GM18867 (cell line): ENCODE results near the gene CACNA2D4.

Experiments used
- ATAC-seq: cut with Tn5 transposase; IDR thresholded peaks from one replicate; pipeline ENCODE4 v1.9.1; 2021; ENCODE audit warnings: mild to moderate bottlenecking, moderate library complexity; ENCODE audit not compliant: unreplicated experiment

Gene CACNA2D4

GRCh38 chr12:1807087-1807860, 111.2 kb downstream of the CACNA2D4 start:
- no peak for ATAC-seq

DNA sequence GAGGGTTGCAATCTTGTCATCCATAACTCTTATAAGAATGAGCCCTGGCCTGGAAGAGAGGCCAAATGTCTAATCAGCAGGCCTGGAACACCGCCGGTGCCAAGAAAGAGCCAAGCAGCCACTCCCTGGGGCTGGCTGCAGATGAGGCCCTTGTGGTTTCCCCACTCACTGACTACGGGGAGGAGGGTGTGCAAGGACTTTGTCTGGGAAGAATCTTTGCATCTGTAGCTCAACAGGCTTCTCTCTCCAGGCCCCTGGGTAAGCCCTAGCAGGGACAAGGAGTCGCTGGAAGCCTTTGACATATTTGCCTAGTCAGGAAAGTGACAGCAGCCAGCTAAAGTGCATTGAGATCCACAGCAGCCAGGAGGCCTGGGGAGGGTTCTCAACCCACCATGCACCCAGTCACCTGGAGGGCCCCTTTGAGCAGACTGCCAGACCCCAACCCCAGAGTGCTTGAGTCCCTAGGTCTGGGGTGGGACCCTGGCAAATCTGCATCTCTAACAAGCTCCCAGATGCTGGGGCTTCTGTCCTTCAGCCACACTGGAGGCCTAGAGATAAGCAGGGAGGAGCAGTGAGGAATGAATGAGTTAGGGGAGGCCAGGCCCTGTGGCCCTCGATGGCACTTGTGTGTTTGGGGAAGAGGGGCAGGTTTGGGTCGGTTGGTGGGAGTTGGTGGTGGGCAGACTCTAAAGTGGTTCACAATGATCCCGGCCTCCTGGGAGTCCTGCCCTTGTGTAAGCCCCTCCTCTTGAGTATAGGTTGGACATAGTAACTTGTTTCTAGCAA, 112.0 kb downstream of the CACNA2D4 start:
- no peak for ATAC-seq

- ATAC-seq, result no peak
These were observed 112.9 kb downstream of the CACNA2D4 start for GRCh38 chr12:1805441-1806081.

DNA sequence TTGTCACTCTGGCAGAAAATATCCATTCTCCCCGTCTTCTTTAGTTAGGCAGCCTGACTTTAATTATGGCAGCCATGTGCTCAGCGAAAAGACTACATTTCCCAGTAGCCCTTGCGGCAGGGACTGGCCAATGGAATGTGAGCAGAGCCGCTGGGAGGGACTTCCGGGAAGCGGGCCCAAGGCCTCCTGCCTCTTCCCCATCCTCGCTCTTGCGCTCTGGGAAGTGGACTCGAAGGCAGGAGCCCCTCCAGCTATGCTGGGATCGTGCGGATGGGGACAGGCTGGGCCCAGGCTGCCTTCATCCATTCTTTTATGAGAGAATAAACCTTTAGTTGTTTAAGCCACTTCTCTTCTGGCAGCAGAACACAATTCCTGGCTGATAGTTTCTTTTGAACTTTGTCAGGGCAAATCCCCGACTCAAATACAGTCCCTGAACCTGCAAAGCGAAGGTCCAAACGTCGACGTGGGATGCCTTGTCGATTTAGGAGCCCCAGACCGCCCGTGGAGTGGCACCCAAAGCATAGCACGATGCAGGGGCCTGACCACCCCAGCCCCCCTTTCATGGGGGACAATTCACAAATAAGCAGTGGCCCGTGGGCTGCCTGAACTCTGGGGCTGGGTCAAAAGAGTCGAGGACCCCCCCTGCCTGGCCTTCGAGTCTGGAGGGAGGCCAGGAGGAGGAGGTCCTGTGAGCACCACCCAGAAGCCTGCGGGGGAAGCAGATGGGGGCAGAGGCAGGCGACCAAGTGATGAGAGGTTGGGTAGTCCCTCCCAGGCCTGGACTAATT, 113.7 kb downstream of the CACNA2D4 start:
- peak; percentile 79 for ATAC-seq

GRCh38 chr12:1803736-1804135, 114.7 kb downstream of the CACNA2D4 start:
- ATAC-seq, result no peak

- no peak for ATAC-seq
These were observed 117.0 kb downstream of the CACNA2D4 start for GRCh38 chr12:1801303-1801975.

DNA sequence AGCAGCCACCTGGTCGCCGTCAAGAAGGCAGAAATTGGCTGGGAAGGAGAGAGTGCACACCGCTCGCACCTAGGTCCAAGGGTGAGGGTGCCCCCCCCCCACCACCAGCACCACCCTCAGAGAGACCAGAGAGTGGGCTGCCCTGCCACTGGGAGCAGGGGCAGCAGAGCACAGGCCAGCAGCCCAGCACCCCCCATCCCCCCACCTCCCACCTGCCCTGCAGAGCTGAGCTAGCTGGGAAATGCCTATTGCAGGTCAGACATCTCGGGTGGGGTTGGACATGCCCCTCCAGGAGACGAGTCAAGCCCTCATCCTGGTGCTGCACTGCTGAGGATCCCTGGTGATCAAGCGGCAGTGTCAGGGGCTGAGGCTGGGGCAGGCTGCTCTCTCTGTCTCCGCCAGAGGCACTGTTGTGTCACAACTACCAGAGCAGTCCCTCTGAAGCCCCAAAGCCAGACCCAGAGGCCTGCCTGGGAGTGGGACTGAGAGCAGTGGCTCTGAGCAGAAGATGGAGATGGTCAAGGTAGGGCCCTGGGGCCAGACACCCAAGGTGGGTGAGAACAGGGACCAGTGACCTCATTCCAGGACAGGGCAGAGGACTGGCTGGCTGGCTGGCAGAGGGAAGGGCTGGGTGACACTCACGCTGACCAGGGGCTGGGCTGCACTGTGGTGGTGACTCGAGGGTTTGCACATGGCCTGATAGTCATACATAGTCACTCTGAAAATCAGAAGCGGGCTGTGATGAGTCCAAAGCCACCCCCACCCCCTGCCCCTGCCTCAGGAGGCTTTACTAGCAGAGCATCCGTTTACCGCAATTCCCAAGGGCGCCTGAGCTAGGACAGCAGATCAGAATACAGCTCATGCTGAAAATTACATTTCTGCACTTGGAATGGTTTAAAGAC, 117.8 kb downstream of the CACNA2D4 start:
- no peak for ATAC-seq

DNA sequence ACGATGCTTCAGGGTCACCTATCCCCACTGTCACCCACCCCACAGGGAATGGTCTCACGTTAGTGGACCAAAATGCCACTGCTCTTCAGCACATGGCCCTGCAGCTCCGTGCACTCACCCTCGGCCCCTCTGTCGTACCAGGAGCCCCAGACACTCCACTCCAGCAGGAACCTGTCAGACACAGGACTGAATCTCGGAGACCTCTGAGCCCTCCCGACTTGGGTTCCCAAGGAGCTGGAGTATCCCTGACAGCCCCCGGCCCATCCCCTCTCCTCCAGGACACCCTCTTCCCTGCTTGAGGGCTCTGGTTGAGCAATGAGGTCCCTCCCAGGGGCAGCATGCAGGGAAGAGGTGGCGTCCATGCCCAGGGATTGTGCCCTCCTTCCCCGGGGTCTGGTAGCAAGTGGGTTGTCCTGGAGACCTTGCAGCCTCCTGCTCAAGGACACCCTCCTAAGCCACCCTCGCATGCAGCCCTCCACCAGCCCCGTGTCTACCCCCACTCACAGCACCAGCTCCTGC, 118.5 kb downstream of the CACNA2D4 start:
- ATAC-seq, result no peak

- no peak for ATAC-seq
These were observed 119.2 kb downstream of the CACNA2D4 start for GRCh38 chr12:1799051-1799881.

DNA sequence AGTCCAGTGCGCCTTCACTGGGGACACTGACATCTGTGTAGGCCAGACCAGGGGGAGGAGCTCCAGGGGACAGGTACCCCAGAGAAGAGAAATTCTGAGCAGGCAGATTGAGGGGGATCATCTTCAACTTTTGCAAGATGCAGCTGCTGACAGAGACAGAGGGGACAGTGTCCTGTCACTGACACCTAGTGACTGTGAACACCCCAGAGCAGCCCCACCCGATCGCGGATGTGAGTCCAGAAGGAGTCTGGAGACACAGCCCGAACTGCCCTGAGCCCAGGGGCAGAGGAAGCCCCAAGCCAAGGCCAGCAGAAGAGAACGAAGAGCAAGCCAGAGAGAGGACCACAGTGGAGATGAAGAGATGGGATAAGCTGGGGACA, 119.8 kb downstream of the CACNA2D4 start:
- ATAC-seq, result no peak

DNA sequence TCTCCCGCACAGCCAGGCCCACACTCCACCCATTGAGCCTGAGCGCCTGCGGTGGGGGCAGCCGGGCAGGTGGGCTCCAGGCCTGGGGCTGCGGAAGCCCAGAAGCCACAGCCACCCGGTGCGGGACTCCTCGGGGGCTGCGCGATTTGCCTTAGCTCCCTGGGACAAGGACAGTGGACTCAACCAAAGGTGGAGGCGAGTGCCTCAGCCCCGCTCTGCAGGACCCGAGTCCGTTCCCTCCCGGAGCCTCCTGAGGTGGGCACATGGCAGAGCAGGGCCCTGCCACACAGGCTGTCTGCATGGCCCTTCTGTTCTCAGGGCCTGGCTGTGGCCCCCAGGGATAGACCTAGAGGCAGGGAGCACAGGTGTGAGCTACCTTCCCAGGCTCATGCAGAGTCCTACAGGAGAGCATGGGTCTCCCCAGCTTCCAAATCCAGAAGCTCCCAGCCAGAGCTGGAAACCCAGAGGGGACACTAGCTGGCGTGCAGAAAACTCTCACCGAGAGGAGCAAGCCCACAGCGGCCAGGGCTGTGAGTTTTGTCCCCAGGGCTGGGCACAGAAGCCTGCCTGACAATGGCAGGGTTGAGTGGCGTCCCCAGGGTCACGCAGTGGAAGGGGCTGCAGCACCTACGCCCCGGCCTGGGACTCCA, 120.3 kb downstream of the CACNA2D4 start:
- no peak for ATAC-seq

DNA sequence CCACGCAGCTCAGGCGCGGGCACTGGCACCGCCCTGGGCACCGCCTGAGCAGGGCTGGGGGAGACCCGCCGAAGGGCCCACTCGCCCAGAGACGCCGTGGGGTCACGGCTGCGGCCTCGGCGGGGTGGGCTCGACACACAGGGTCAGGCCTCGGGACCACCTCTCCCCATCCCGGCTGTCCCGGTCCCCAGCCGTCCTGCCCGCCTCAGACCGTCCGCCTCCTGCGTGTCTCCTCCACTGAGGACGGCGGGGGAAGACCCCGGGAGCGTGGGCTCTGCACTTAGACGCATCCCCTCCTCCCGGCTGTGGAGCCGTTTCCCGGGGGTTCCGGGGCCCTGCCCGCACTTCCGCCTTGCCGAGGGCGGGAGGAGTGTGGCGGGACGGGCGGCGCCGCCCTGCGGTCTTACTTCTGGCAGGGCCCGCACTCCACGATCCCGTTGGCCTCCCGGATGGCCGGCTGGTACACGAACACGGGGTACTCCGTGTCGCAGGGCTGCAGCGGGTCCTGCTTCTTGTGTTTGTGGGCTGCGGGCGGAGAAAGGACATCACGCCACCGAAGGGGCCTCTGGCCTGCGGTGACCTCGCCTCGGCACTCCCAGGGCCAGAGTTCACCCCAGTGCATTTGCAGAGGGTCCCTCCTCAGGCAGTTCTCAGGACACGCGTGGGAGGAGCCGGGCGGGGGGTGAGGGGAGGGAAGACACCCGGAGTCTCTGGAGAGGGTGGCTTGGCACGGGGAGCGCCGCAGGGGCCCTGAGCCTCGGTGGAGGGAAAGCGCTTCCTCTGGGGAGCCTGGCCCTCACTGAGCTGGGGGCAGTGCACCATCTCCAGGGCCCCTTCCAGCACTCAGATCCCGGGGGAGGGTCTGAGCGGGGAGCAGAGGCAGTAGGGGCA, 121.2 kb downstream of the CACNA2D4 start:
- no peak for ATAC-seq

- ATAC-seq, result peak; percentile 19
These were observed 121.9 kb downstream of the CACNA2D4 start for GRCh38 chr12:1796515-1797010.

DNA sequence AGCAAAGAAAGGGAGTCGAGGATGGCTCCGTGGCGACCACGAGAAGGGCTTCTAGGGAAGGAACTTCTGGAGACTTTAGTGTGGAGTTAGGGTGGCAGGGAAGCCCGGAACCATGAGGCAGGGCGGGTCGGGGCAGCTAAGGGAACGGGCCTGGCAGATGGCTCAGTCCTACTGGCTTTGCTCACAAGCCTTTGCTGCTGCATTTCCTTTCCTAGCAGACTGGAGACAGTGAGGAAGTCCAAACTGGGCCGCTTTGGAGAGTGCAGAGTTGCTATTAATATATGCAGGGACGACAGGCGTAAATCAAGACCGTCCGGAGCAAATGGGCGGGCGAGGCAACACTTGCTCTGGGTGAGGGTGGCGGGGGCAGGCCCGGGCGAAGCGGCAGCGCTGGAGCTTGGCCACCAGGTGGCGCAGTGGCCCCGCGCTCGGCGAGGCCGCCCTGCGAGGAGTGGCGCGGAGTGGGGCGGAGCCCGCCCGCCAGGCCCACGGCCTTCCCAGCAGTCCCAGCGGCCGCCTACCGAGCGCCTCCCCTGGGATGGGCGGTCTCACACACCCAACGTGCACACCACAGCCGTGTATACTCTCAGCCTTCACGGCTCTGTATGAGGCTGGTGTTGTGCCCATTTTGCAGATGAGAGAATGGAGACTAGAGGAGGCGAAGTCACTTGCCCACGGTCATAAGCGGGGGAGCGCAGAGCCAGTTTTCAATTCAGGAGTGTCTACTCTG, 122.5 kb downstream of the CACNA2D4 start:
- peak; percentile 89 for ATAC-seq

- no peak for ATAC-seq
These were observed 123.1 kb downstream of the CACNA2D4 start for GRCh38 chr12:1795221-1795784.
